Lower leg skin (tissue), 4 donors: ENCODE data around the gene ADARB2. TPM values are rescaled to one million over a fixed set of nuclear protein-coding genes. Genes with fewer than 3 reads are reported as not detected.

Experiments
- DNase-seq, 2 donors: peaks; one replicate each; pipeline ENCODE4 v3.0.0-alpha.2; 2019; ENCODE audit warnings: low spot score in 2 of 2
- H3K4me3 ChIP-seq: fragments of 200-600 bp; sonication (generic); 2 replicates; pipeline ENCODE4 v1.5.1; 2017; ENCODE audit warnings: mild to moderate bottlenecking, low read depth; ENCODE audit not compliant: poor library complexity, severe bottlenecking
- CTCF ChIP-seq, 3 donors: fragments of 450-650 bp; IDR thresholded peaks; one replicate each; pipeline ENCODE4 v1.5.1; 2016; ENCODE audit warnings: antibody characterized with exemption in 3 of 3, mild to moderate bottlenecking in 3 of 3, moderate library complexity in 2 of 3
- POLR2A ChIP-seq, 2 donors: fragments of 450-650 bp; IDR thresholded peaks; one replicate each; pipeline ENCODE4 v1.6.1; 2016 to 2017; ENCODE audit warnings: antibody characterized with exemption in 2 of 2, mild to moderate bottlenecking in 1 of 2, moderate library complexity in 1 of 2
- WGBS, 2 donors: methylation state at CpG; one replicate each; pipeline ENCODE4 v1.1.5; 2018; 5-methylcytosine and 5-hydroxymethylcytosine counted together
- intact Hi-C: fragments of 100-400 bp; cut with DNase I; formaldehyde crosslinking; loops from one replicate; pipeline ENCODE4 v1.15.0; 2023; ENCODE audit warnings: low total_unique reads
- total RNA-seq, 4 donors: library from RNA; depleted of rRNA; stranded (reverse); fragments of >200 nt; gene quantifications; one replicate each; pipeline ENCODE4 v1.1.0, GENCODE V29; 2016

ADARB2 gene
- total RNA-seq, 4 donors from 2014 or later: 0.72 to 3.6 (median 1.8) TPM

DNA sequence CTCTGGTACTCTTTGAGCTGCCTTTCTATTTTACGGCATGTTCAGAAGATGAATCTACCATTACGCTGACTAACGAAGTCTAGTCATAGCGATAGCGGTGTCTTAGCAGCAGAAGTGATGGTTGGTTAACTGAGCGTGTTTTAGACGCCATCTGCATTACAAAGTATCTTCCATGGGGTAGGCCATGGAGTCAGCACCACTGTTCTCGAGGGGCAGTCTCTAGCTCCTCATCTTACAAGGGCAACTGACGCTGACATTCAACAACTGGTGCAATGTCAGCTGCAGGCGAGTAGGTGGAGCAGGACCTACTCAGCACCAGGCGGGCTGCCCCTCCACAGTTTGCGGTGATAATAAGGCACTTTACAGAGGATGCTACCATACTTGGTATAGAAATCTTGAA lies 88.7 kb downstream of the ADARB2 start:
- no peak overlapping the region for H3K4me3 ChIP-seq
- 92 to 94% methylated on average over 12 of the region's 12 CpGs for WGBS, 2 donors
- no peak for TF ChIP-seq CTCF (IDR thresholded peaks at IDR 0.05)
- no peak for TF ChIP-seq POLR2A (IDR thresholded peaks at IDR 0.05)
- DNase-seq: peak in 1 of 2 donors; percentile 28
- intact Hi-C loops: no loop called here

DNA sequence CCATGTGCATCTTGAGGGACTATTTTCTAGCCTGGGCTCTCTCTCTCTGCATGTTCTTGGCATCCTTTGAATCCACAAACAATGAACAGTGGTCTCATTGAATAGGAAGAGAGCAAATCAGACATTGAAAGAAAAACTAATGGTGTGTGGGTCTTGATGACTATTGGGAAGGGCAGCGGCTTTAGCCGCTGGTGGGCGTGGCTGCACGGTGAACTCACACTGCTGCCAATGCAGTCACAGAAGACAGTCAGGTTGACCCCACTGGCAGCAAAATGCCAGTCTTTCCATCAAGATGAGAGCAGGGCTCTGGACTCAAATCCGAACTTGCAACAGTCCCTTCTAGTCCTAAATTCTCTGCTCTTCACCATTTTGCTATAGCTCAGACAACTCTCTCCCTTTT lies 91.0 kb downstream of the ADARB2 start:
- no peak overlapping the region for H3K4me3 ChIP-seq
- intact Hi-C loops: no loop called here
- TF ChIP-seq CTCF (IDR thresholded peaks at IDR 0.05) (no peak), POLR2A (IDR thresholded peaks at IDR 0.05) (no peak)
- DNase-seq: peak in 1 of 2 donors; percentile 8
- WGBS, 2 donors: 62 to 64% methylated on average over 5 of the region's 5 CpGs

- 78 to 87% methylated on average over 4 of the region's 4 CpGs for WGBS, 2 donors
- peak in 1 of 2 donors; percentile 57 for DNase-seq
- TF ChIP-seq POLR2A (IDR thresholded peaks at IDR 0.05) (no peak), CTCF (IDR thresholded peaks at IDR 0.05) (no peak)
- intact Hi-C loops: no loop called here
- H3K4me3 ChIP-seq: no peak overlapping the region
Measured at GRCh38 chr10:1645896-1646295, 91.4 kb downstream of the ADARB2 start.

DNA sequence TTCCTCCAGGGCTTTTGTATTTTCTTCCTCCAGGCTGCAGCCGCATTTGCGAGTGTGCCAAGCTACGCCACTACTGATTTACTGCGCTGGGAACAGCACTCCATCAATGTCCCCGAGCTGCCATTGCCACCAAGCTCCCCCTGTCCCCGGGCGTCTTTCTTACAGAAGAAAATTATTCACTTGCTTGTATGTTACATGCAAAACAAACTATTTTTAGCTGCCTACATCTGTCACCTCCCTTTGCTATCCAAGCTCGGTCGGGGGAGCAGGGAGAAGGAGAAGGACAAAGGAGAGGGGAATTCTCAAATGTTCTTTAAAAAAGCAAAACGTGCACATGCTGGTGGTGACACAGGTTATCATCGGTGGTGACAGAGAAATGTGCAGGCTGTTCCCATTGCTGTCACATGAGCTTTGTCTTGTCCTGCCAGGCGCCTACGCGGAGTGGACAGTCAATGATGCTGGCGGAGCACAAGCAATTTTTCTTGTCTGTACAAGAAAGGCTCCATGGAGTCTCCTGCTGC lies 93.1 kb downstream of the ADARB2 start:
- 51 to 59% methylated on average over 15 of the region's 15 CpGs for WGBS, 2 donors
- intact Hi-C loops: no loop called here
- DNase-seq: no peak
- no peak overlapping the region for H3K4me3 ChIP-seq
- no peak for TF ChIP-seq POLR2A (IDR thresholded peaks at IDR 0.05)
- TF ChIP-seq CTCF (IDR thresholded peaks at IDR 0.05): no peak

GRCh38 chr10:1643908-1644179 lies 93.5 kb downstream of the ADARB2 start:
- TF ChIP-seq CTCF (IDR thresholded peaks at IDR 0.05) (no peak), POLR2A (IDR thresholded peaks at IDR 0.05) (no peak)
- DNase-seq: no peak
- WGBS, 2 donors: 48 to 52% methylated on average over 9 of the region's 9 CpGs
- H3K4me3 ChIP-seq: no peak overlapping the region
- intact Hi-C loops: no loop called here

GRCh38 chr10:1643161-1643907 lies 94.0 kb downstream of the ADARB2 start:
- H3K4me3 ChIP-seq: no peak overlapping the region
- WGBS, 2 donors: 33 to 36% methylated on average over 11 of the region's 11 CpGs
- no peak for TF ChIP-seq POLR2A (IDR thresholded peaks at IDR 0.05)
- TF ChIP-seq CTCF (IDR thresholded peaks at IDR 0.05): no peak
- DNase-seq: no peak
- intact Hi-C loops: no loop called here
